Esophagus squamous epithelium (tissue), 4 donors: ENCODE data around the gene DARS2.
"Not testable (repeated sequence)": the region's sequence is repeated elsewhere in the genome, so short reads cannot be mapped to it uniquely, and the experiment has no call there.

ENCODE experiments used
- CTCF ChIP-seq, 6 experiments: fragments of 450-650 bp in 4 of 6; fragments of 200-600 bp in 2 of 6; sonication (generic) in 2 of 6; IDR thresholded peaks; one replicate each; pipeline ENCODE4 v1.5.1; 2016 to 2019; ENCODE audit warnings: antibody characterized with exemption in 6 of 6, mild to moderate bottlenecking in 4 of 6, moderate library complexity in 4 of 6
- POLR2A ChIP-seq, 4 donors: fragments of 450-650 bp; IDR thresholded peaks; one replicate each; pipeline ENCODE4 v1.6.1; 2017; ENCODE audit warnings: antibody characterized with exemption in 4 of 4, mild to moderate bottlenecking in 4 of 4, moderate library complexity in 3 of 4

- TF ChIP-seq POLR2A, CTCF (IDR thresholded peaks at IDR 0.05): not testable (repeated sequence)
These were observed 37.8 kb downstream of the DARS2 start for GRCh38 chr1:173862146-173862768.
